Fibroblast of lung (primary cell): ENCODE measurements around the gene KBTBD2. TPM values are rescaled to one million over a fixed set of nuclear protein-coding genes. Genes with fewer than 3 reads are reported as not detected.

Experiments used
- DNase-seq, 2 donors: peaks; one replicate each; pipeline versions ENCODE4 v3.0.0 to v3.0.0-alpha.2; 2010; ENCODE audit warnings: low read depth in 2 of 2
- H2AFZ ChIP-seq: 2 replicates; pipeline ENCODE4 v1.5.1; 2012; ENCODE audit warnings: low read length, control low read depth, inconsistent platforms
- H3K27ac ChIP-seq: 2 replicates; pipeline ENCODE4 v1.5.1; 2011; ENCODE audit warnings: low read length, control low read depth; ENCODE audit not compliant: insufficient read depth
- H3K27me3 ChIP-seq: 2 replicates; pipeline ENCODE4 v1.5.1; 2011; ENCODE audit warnings: mild to moderate bottlenecking, low read length; ENCODE audit not compliant: control insufficient read depth, insufficient read depth
- H3K36me3 ChIP-seq: 2 replicates; pipeline ENCODE4 v1.5.1; 2011; ENCODE audit warnings: low read length; ENCODE audit not compliant: control insufficient read depth, insufficient read depth
- H3K4me1 ChIP-seq: 2 replicates; pipeline ENCODE4 v1.5.1; 2011; ENCODE audit warnings: low read length; ENCODE audit not compliant: control insufficient read depth, insufficient read depth; ENCODE audit errors: extremely low read depth
- H3K4me2 ChIP-seq: 2 replicates; pipeline ENCODE4 v1.5.1; 2011; ENCODE audit warnings: low read length, control low read depth; ENCODE audit not compliant: insufficient read depth; ENCODE audit errors: extremely low read depth
- H3K4me3 ChIP-seq, 4 experiments: fragments of 200-600 bp in 1 of 4; sonication (generic) in 1 of 4; replicated peaks in 1 of 4; 2 replicates each; pipeline ENCODE4 v1.5.1; 2011 to 2016; ENCODE audit warnings: low read length in 4 of 4, low read depth in 3 of 4, mild to moderate bottlenecking in 3 of 4, control low read depth in 2 of 4, inconsistent platforms in 1 of 4, mixed read lengths in 1 of 4; ENCODE audit not compliant: insufficient read depth in 1 of 4; ENCODE audit errors: control extremely low read depth in 1 of 4
- H3K79me2 ChIP-seq: 2 replicates; pipeline ENCODE4 v1.5.1; 2012; ENCODE audit warnings: mild to moderate bottlenecking, low read length, inconsistent platforms; ENCODE audit not compliant: control insufficient read depth, insufficient read depth
- H3K9ac ChIP-seq: 2 replicates; pipeline ENCODE4 v1.5.1; 2011; ENCODE audit warnings: mild to moderate bottlenecking, low read length, control low read depth; ENCODE audit not compliant: insufficient read depth
- H3K9me3 ChIP-seq: 2 replicates; pipeline ENCODE4 v1.5.1; 2012; ENCODE audit warnings: low read depth, low read length; ENCODE audit not compliant: control insufficient read depth, insufficient read depth
- H4K20me1 ChIP-seq: 2 replicates; pipeline ENCODE4 v1.5.1; 2011; ENCODE audit warnings: low read length; ENCODE audit not compliant: control insufficient read depth, insufficient read depth; ENCODE audit errors: extremely low read depth
- EZH2 ChIP-seq: IDR thresholded peaks from 2 replicates; pipeline ENCODE4 v1.5.1; 2012; ENCODE audit warnings: low read length, control low read depth, mild to moderate bottlenecking; ENCODE audit errors: missing control alignments
- polyA plus RNA-seq, 2 donors: library from polyadenylated mRNA; depleted of rRNA in 1 of 2; stranded (reverse) in 1 of 2; unstranded in 1 of 2; fragments of >200 nt; gene quantifications; 2 replicates each; pipeline ENCODE4 v1.2.1, GENCODE V29; 2011 to 2012; ENCODE audit warnings: missing spikeins in 1 of 2
- total RNA-seq: library from RNA; depleted of rRNA; stranded (reverse); fragments of >200 nt; gene quantifications from 2 replicates; pipeline ENCODE4 v1.2.1, GENCODE V29; 2014
- TF ChIP-seq, protein P1 (sequence below), 2 donors: IDR thresholded peaks in 1 of 2; conservative IDR thresholded peaks in 1 of 2; 1 replicate in 1 of 2; 2 replicates in 1 of 2; pipeline ENCODE4 v1.5.1; 2011 to 2012; ENCODE audit warnings: low read length in 2 of 2, control low read depth in 1 of 2, inconsistent platforms in 1 of 2, low read depth in 1 of 2, mild to moderate bottlenecking in 1 of 2

KBTBD2 gene
- total and polyA plus RNA-seq, 2 donors (not counting 1 experiment from before 2014, with no cell fraction given), result 26.7 to 29.2 TPM

DNA sequence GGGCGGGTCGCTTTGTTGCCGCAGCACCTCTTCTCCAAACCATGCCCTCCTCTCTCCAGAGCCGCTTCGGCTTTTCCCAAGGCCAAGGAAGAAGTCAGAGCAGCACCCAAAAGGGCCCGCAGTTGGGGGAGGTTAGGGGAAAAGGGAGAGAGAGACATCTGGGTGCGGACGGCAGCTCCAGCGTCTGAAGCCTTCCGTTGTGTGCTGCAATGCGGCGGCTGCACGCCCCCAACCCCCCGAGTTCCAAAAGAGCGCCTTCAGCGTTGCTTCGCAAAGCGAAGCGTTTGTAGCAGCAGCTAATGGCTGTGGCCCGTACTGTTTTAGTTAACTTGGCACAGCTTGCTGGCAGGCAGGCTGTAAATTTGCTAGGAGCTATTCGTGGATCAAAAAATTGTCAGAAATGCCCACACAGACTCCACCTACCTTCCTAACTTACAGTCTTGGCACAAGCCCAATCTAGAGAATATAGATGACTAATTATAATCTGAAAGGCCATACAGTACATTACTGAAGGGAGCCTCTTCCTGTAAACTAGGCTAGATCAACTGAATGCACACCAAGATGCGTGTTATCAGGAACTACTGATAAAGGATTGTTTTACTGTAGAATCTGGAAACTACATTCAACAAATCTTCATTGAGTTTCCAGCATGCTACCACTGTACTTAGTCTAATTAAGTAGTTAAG, 1.1 kb upstream of the KBTBD2 start:
- Histone ChIP-seq H3K9ac (peak overlapping the region; percentile 79), H3K27ac (peak overlapping the region; percentile 91), H4K20me1 (no peaks in the 10 kb centered on the region), H3K4me2 (peak overlapping the region; percentile 77), H3K4me3 (peak overlapping the region; percentile 39 to 78 (median 56)), H2AFZ (peak overlapping the region; percentile 33), H3K79me2 (peaks cover 34% of the 10 kb centered on the region), H3K27me3 (no peaks in the 10 kb centered on the region), H3K4me1 (peaks cover 7% of the 10 kb centered on the region), H3K36me3 (no peaks in the 10 kb centered on the region), H3K9me3 (no peaks in the 10 kb centered on the region)
- DNase-seq, result peak; percentile 64 to 66
- TF ChIP-seq, protein P1, sequence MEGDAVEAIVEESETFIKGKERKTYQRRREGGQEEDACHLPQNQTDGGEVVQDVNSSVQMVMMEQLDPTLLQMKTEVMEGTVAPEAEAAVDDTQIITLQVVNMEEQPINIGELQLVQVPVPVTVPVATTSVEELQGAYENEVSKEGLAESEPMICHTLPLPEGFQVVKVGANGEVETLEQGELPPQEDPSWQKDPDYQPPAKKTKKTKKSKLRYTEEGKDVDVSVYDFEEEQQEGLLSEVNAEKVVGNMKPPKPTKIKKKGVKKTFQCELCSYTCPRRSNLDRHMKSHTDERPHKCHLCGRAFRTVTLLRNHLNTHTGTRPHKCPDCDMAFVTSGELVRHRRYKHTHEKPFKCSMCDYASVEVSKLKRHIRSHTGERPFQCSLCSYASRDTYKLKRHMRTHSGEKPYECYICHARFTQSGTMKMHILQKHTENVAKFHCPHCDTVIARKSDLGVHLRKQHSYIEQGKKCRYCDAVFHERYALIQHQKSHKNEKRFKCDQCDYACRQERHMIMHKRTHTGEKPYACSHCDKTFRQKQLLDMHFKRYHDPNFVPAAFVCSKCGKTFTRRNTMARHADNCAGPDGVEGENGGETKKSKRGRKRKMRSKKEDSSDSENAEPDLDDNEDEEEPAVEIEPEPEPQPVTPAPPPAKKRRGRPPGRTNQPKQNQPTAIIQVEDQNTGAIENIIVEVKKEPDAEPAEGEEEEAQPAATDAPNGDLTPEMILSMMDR (conservative IDR thresholded peaks at IDR 0.05 in 1 of 2, IDR thresholded peaks at IDR 0.05 in 1 of 2; ENCODE audit: low read depth in 1 of 2, low read length in 2 of 2), result no peak
- TF ChIP-seq EZH2, result no peak

DNA sequence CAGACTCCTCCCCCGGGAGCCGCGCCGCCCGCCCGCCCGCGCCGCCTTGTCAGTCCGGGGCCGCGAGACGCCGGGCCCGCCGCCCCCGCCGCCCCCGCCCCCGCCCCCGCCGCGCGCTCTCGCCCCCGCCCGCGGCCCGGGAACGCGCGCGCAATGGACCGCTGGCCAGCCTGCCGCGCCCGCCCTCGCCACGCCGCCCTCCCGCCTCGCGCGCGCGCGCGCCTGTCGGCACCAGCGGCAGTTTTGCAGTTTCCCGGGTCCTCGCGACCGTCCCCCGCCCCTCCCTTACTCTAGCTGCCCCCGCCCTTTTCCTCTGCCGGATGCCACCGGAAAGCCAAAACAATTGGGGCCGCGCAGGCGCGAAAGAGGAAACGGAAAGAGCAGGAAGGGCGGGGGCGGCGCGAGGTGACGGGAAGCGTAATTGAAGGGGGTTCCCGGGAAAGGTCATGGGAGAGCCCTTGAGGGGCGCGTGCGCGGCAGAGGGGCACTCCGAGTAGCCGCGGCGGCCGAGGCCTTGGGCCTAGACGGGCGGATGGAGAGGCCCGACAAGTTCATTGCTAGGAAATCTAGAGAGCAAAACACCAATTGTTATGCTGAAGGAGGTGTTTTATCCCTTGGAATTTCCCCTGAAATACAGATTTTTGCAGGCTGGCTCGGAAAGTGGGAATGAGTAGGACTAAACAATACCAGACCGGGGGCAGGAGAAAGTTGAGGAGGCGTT, 400 bp upstream of the KBTBD2 start:
- TF ChIP-seq, protein P1 (conservative IDR thresholded peaks at IDR 0.05 in 1 of 2, IDR thresholded peaks at IDR 0.05 in 1 of 2; ENCODE audit: low read depth in 1 of 2, low read length in 2 of 2), result no peak
- no peak for TF ChIP-seq EZH2
- Histone ChIP-seq H3K36me3 (no peaks in the 10 kb centered on the region), H3K27ac (peak overlapping the region; percentile 91), H3K4me3 (peak overlapping the region; percentile 39 to 78 (median 56)), H4K20me1 (no peaks in the 10 kb centered on the region), H3K9me3 (no peaks in the 10 kb centered on the region), H3K79me2 (peaks cover 41% of the 10 kb centered on the region), H3K4me2 (peak overlapping the region; percentile 77), H2AFZ (peak overlapping the region; percentile 33), H3K27me3 (no peaks in the 10 kb centered on the region), H3K4me1 (peaks cover 7% of the 10 kb centered on the region), H3K9ac (peak overlapping the region; percentile 95)
- peak; percentile 92 to 93 for DNase-seq

DNA sequence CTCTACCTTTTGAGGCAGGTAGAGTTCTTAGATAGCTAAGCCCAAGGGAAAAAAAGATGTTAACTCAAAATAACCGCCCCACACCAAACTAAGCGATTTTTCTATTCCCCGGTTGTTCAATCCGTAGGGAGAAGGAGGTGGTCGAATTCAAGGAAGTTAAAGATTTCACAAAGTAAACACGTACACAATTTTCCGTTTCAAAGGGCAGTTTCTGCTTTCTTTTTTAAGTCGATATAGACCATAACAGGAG, 842 bp downstream of the KBTBD2 start:
- H3K27ac ChIP-seq, result peak overlapping the region; percentile 91
- TF ChIP-seq EZH2, result no peak
- TF ChIP-seq, protein P1 (conservative IDR thresholded peaks at IDR 0.05 in 1 of 2, IDR thresholded peaks at IDR 0.05 in 1 of 2; ENCODE audit: low read depth in 1 of 2, low read length in 2 of 2), result no peak
- H3K4me2 ChIP-seq, result peak overlapping the region; percentile 87
- no peaks in the 10 kb centered on the region for H3K27me3 ChIP-seq
- H3K9ac ChIP-seq, result peak overlapping the region; percentile 95
- no peak overlapping the region for H2AFZ ChIP-seq
- peaks cover 53% of the 10 kb centered on the region for H3K79me2 ChIP-seq
- peaks cover 7% of the 10 kb centered on the region for H3K4me1 ChIP-seq
- no peaks in the 10 kb centered on the region for H4K20me1 ChIP-seq
- no peaks in the 10 kb centered on the region for H3K9me3 ChIP-seq
- DNase-seq, result peak in 1 of 2 donors; percentile 42
- H3K36me3 ChIP-seq, result no peaks in the 10 kb centered on the region
- H3K4me3 ChIP-seq, result peak overlapping the region; percentile 84 to 92 (median 88)
